ENCODE measurements around the gene PLBD2. TPM values are rescaled to one million over a fixed set of nuclear protein-coding genes. Genes with fewer than 3 reads are reported as not detected.

Gene PLBD2
- total RNA-seq, 1 experiment from 2014 or later = 18.8 TPM

DNA sequence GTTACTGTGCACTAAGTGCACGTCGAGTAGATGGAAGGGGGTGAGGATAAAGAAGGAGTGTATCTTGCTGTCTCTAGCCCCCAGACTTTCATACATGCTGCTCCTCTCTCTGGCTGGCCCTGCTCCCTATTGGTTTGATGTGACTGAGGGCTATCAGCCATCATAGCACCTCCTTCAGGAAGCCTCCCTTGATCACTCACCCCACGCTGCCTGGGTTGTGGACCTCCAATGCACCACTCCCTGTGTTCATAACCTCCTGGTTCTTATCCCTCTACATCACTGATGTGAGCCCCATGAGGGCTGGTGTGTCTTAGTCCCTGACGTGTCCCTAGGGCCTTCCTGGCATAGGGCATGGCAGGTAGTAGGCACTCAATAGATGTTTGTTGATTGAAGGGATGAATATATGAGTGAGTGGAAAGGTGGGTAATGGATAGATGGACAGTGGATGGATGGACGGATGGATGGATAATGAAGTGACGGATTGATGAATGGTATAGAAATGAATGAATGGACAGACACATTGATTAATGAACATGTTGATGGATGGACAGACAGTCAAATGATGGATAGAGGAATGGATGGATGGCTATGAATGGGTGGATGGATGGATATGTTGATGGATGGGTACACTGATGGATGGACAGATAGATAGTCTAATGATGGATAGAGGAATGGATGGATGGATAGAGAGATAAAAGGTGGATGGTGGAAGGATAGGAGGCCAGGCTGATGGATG, 78.8 kb downstream of the PLBD2 start:
- CTCF ChIA-PET = no interaction called here
- Histone ChIP-seq H3K79me2 (ENCODE audit: low read length) (no peaks in the 10 kb centered on the region), H3F3A (ENCODE audit: low read length, unreplicated experiment) (no peaks in the 10 kb centered on the region), H3K4me3 (ENCODE audit: low read length) (no peak overlapping the region), H3K27ac (ENCODE audit: low read length) (no peak overlapping the region), H3K9me3 (ENCODE audit: low read length) (no peaks in the 10 kb centered on the region), H4K20me1 (ENCODE audit: low read length) (no peaks in the 10 kb centered on the region), H3K9me2 (replicated peaks; ENCODE audit: low read length) (no peaks in the 10 kb centered on the region), H3K9ac (ENCODE audit: low read length) (no peak overlapping the region), H2AFZ (ENCODE audit: low read length) (no peak overlapping the region), H3K27me3 (ENCODE audit: low read length) (no peaks in the 10 kb centered on the region), H3K4me2 (ENCODE audit: low read length) (no peak overlapping the region), H3K4me1 (ENCODE audit: insufficient read depth, low read length) (no peaks in the 10 kb centered on the region), H3K36me3 (ENCODE audit: low read depth, low read length) (no peaks in the 10 kb centered on the region)
- TF ChIP-seq, protein P1, sequence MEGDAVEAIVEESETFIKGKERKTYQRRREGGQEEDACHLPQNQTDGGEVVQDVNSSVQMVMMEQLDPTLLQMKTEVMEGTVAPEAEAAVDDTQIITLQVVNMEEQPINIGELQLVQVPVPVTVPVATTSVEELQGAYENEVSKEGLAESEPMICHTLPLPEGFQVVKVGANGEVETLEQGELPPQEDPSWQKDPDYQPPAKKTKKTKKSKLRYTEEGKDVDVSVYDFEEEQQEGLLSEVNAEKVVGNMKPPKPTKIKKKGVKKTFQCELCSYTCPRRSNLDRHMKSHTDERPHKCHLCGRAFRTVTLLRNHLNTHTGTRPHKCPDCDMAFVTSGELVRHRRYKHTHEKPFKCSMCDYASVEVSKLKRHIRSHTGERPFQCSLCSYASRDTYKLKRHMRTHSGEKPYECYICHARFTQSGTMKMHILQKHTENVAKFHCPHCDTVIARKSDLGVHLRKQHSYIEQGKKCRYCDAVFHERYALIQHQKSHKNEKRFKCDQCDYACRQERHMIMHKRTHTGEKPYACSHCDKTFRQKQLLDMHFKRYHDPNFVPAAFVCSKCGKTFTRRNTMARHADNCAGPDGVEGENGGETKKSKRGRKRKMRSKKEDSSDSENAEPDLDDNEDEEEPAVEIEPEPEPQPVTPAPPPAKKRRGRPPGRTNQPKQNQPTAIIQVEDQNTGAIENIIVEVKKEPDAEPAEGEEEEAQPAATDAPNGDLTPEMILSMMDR (conservative IDR thresholded peaks at IDR 0.05; ENCODE audit: low read depth, low read length) = no peak
- no peak for TF ChIP-seq EZH2 (IDR thresholded peaks at IDR 0.05; ENCODE audit: low read length, unreplicated experiment)
- TF ChIP-seq EZH2phosphoT487 (IDR thresholded peaks at IDR 0.05; ENCODE audit: borderline replicate concordance, low read length) = no peak
- intact Hi-C loops (cut with micrococcal nuclease) = no loop called here
- no TSS peak for BruUV-seq (replicated peaks)
- ATAC-seq (no peak), DNase-seq (no peak)
- POLR2A ChIA-PET (ENCODE audit: unreplicated experiment) = no interaction called here

DNA sequence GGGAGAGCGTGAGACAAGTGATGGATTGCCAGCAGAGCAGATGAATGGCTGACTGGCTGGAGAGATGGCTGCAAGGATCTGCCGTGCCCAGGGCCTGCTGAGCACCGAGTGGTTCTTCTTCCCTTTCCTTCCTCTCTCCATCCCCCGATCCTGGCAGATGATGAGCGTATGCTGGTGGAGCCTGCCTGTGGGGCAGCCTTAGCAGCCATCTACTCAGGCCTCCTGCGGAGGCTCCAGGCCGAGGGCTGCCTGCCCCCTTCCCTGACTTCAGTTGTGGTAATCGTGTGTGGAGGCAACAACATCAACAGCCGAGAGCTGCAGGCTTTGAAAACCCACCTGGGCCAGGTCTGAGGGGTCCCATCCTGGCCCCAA, 79.3 kb downstream of the PLBD2 start:
- no peak overlapping the region for H3K4me2 ChIP-seq (ENCODE audit: low read length)
- ChIA-PET POLR2A (ENCODE audit: unreplicated experiment) (no interaction called here), CTCF (no interaction called here)
- H3K27me3 ChIP-seq (ENCODE audit: low read length) = no peaks in the 10 kb centered on the region
- intact Hi-C loops (cut with micrococcal nuclease) = no loop called here
- no peak overlapping the region for H2AFZ ChIP-seq (ENCODE audit: low read length)
- no peaks in the 10 kb centered on the region for H3K36me3 ChIP-seq (ENCODE audit: low read depth, low read length)
- no peaks in the 10 kb centered on the region for H3K4me1 ChIP-seq (ENCODE audit: insufficient read depth, low read length)
- H3K27ac ChIP-seq (ENCODE audit: low read length) = no peak overlapping the region
- no peaks in the 10 kb centered on the region for H3K9me2 ChIP-seq (replicated peaks; ENCODE audit: low read length)
- no peak for TF ChIP-seq EZH2 (IDR thresholded peaks at IDR 0.05; ENCODE audit: low read length, unreplicated experiment)
- no peaks in the 10 kb centered on the region for H3F3A ChIP-seq (ENCODE audit: low read length, unreplicated experiment)
- H3K4me3 ChIP-seq (ENCODE audit: low read length) = no peak overlapping the region
- DNase-seq (no peak), ATAC-seq (no peak)
- H4K20me1 ChIP-seq (ENCODE audit: low read length) = no peaks in the 10 kb centered on the region
- no peaks in the 10 kb centered on the region for H3K79me2 ChIP-seq (ENCODE audit: low read length)
- no peak overlapping the region for H3K9ac ChIP-seq (ENCODE audit: low read length)
- no TSS peak for BruUV-seq (replicated peaks)
- no peaks in the 10 kb centered on the region for H3K9me3 ChIP-seq (ENCODE audit: low read length)

GRCh38 chr12:113438523-113439300, 80.3 kb downstream of the PLBD2 start:
- H3K27ac ChIP-seq (ENCODE audit: low read length) = no peak overlapping the region
- ATAC-seq = no peak
- H3K4me3 ChIP-seq (ENCODE audit: low read length) = no peak overlapping the region
- no peaks in the 10 kb centered on the region for H3K79me2 ChIP-seq (ENCODE audit: low read length)
- no peaks in the 10 kb centered on the region for H3K4me1 ChIP-seq (ENCODE audit: insufficient read depth, low read length)
- no peak overlapping the region for H3K4me2 ChIP-seq (ENCODE audit: low read length)
- CTCF ChIA-PET = no interaction called here
- TSS peak; percentile 24 for BruUV-seq (replicated peaks)
- H3F3A ChIP-seq (ENCODE audit: low read length, unreplicated experiment) = no peaks in the 10 kb centered on the region
- no peak overlapping the region for H2AFZ ChIP-seq (ENCODE audit: low read length)
- H3K9ac ChIP-seq (ENCODE audit: low read length) = no peak overlapping the region
- intact Hi-C loops (cut with micrococcal nuclease) = no loop called here
- H3K36me3 ChIP-seq (ENCODE audit: low read depth, low read length) = no peaks in the 10 kb centered on the region
- POLR2A ChIA-PET (ENCODE audit: unreplicated experiment) = no interaction called here
- no peaks in the 10 kb centered on the region for H3K9me2 ChIP-seq (replicated peaks; ENCODE audit: low read length)
- no peak for TF ChIP-seq EZH2phosphoT487 (IDR thresholded peaks at IDR 0.05; ENCODE audit: borderline replicate concordance, low read length)
- TF ChIP-seq, protein P1 (conservative IDR thresholded peaks at IDR 0.05; ENCODE audit: low read depth, low read length) = no peak
- TF ChIP-seq EZH2 (IDR thresholded peaks at IDR 0.05; ENCODE audit: low read length, unreplicated experiment) = no peak
- H3K27me3 ChIP-seq (ENCODE audit: low read length) = no peaks in the 10 kb centered on the region
- H4K20me1 ChIP-seq (ENCODE audit: low read length) = no peaks in the 10 kb centered on the region
- no peaks in the 10 kb centered on the region for H3K9me3 ChIP-seq (ENCODE audit: low read length)
- no peak for DNase-seq
